H1 (cell line): ENCODE data around the gene SECISBP2. TPM values are rescaled to one million over a fixed set of nuclear protein-coding genes. Genes with fewer than 3 reads are reported as not detected.

ENCODE experiments used
- polyA plus RNA-seq, 7 experiments: library from polyadenylated mRNA; depleted of rRNA in 3 of 7; stranded (reverse) in 5 of 7; unstranded in 2 of 7; fragments of >200 nt in 5 of 7; fragments of 200-250 nt in 2 of 7; gene quantifications; 1 replicate in 5 of 7; 2 replicates in 1 of 7; 4 replicates in 1 of 7; pipeline versions ENCODE4 v1.2.1 to v1.2.3, GENCODE V29; 2011 to 2013; ENCODE audit warnings: missing spikeins in 2 of 7, mixed read lengths in 2 of 7
- total RNA-seq: library from RNA; stranded (reverse); fragmentation: NEBNext Ultra II Directional; extraction: Animal tissue kit (Norgen Biotek cat#: 25700); gene quantifications from 2 replicates; pipeline ENCODE4 v1.2.1, GENCODE V29; 2021
- TF ChIP-seq, protein P1 (sequence below): IDR thresholded peaks from 2 replicates; pipeline ENCODE4 v1.6.1; 2012; ENCODE audit warnings: inconsistent platforms

SECISBP2 gene
- total and polyA plus RNA-seq, 2 of the 8 experiments (the other 6 are each of a cell fraction or from before 2014, with no cell fraction given): 39.0 to 61.7 TPM

DNA sequence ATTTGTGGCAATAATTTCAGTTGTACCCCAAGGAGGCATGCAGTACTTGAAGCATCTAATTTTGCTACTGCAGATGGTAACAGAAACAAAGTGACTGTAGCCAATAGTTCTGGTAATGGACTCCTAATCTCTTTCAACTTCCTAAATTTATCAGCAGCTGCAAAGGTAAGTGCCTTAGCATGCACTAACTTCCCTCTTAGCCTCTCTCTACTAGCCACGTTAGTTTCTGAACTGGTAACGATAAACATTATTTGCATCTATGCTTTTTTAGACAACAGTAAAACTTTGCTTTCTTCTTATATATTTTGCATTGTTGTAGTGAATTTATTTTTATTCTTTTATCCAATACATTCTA, 13.5 kb upstream of the SECISBP2 start (continued):
- TF ChIP-seq, protein P1, sequence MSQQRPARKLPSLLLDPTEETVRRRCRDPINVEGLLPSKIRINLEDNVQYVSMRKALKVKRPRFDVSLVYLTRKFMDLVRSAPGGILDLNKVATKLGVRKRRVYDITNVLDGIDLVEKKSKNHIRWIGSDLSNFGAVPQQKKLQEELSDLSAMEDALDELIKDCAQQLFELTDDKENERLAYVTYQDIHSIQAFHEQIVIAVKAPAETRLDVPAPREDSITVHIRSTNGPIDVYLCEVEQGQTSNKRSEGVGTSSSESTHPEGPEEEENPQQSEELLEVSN: no peak
